Brain microvascular endothelial cell (primary cell): ENCODE data around the gene GALNT1.

Experiments
- DNase-seq: peaks from one replicate; pipeline ENCODE4 v3.0.0-alpha.2; 2020
- H3K27ac ChIP-seq: fragments of 250-450 bp; sonication (Bioruptor Pico); 2 replicates; pipeline ENCODE4 v1.5.1; 2020; ENCODE audit warnings: mild to moderate bottlenecking, moderate library complexity
- H3K27me3 ChIP-seq: fragments of 250-450 bp; sonication (Bioruptor Pico); replicated peaks from 2 replicates; pipeline ENCODE4 v1.5.1; 2020; ENCODE audit warnings: mild to moderate bottlenecking
- H3K36me3 ChIP-seq: fragments of 250-450 bp; sonication (Bioruptor Pico); replicated peaks from 2 replicates; pipeline ENCODE4 v1.5.1; 2020; ENCODE audit warnings: mild to moderate bottlenecking
- H3K4me3 ChIP-seq: 2 replicates; pipeline ENCODE4 v1.5.1; 2011; ENCODE audit warnings: low read depth, mild to moderate bottlenecking, control low read depth, low read length, moderate library complexity
- in situ Hi-C: cut with HindIII; loops from 2 replicates; pipeline ENCODE4 v1.10.0; 2017; ENCODE audit warnings: low sequenced_read_pairs, low pct_ligation_motif_present
- TF ChIP-seq, protein P1 (sequence below): IDR thresholded peaks from 2 replicates; pipeline ENCODE4 v1.5.1; 2011; ENCODE audit warnings: low read depth, mild to moderate bottlenecking, moderate library complexity, low read length, control low read depth, inconsistent platforms; ENCODE audit errors: missing control alignments

The GALNT1 gene

DNA sequence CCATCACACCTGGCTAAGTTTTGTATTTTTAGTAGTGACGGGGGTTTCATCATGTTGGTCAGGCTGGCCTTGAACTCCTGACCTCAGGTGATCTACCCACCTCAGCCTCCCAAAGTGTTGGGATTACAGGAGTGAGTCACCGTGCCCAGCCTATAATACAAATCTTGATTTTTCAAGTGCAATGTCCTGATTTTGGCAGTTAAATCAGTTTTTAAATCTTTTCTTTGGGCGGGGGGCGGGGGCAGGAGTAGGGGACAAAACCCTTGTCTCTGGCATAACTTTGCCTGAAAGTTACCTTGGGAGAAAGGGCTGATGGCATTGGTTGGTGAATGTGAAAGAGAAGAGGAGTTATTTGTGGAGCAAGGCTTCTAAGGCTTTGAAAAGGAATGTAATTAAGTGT lies 12.3 kb downstream of the GALNT1 start:
- TF ChIP-seq, protein P1, sequence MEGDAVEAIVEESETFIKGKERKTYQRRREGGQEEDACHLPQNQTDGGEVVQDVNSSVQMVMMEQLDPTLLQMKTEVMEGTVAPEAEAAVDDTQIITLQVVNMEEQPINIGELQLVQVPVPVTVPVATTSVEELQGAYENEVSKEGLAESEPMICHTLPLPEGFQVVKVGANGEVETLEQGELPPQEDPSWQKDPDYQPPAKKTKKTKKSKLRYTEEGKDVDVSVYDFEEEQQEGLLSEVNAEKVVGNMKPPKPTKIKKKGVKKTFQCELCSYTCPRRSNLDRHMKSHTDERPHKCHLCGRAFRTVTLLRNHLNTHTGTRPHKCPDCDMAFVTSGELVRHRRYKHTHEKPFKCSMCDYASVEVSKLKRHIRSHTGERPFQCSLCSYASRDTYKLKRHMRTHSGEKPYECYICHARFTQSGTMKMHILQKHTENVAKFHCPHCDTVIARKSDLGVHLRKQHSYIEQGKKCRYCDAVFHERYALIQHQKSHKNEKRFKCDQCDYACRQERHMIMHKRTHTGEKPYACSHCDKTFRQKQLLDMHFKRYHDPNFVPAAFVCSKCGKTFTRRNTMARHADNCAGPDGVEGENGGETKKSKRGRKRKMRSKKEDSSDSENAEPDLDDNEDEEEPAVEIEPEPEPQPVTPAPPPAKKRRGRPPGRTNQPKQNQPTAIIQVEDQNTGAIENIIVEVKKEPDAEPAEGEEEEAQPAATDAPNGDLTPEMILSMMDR: no peak
- DNase-seq: no peak
- in situ Hi-C loops: no loop called here
- H3K27me3 ChIP-seq: no peaks in the 10 kb centered on the region
- H3K4me3 ChIP-seq: no peak overlapping the region
- H3K36me3 ChIP-seq: no peaks in the 10 kb centered on the region
- no peak overlapping the region for H3K27ac ChIP-seq

DNA sequence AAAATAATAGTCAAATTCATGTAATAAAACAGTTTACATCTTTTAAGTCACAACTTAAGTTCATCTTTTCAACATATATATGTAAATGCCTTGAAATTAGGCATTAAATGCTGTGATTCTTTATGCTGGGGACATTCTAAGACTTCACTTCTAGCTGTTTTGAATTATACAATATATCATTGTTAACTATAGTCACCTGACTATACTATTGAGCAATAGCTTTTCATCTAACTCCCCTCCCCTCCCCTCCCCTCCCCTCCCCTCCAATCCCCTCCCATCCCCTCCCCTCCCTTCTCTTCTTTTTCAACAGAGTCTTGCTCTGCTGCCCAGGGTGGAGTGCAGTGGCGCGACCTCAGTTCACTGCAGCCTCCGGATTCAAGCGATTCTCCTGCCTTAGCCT lies 16.2 kb downstream of the GALNT1 start:
- Histone ChIP-seq H3K4me3 (no peak overlapping the region), H3K36me3 (no peaks in the 10 kb centered on the region), H3K27ac (no peak overlapping the region), H3K27me3 (no peaks in the 10 kb centered on the region)
- no peak for DNase-seq
- in situ Hi-C loops: no loop called here
- TF ChIP-seq, protein P1: no peak

DNA sequence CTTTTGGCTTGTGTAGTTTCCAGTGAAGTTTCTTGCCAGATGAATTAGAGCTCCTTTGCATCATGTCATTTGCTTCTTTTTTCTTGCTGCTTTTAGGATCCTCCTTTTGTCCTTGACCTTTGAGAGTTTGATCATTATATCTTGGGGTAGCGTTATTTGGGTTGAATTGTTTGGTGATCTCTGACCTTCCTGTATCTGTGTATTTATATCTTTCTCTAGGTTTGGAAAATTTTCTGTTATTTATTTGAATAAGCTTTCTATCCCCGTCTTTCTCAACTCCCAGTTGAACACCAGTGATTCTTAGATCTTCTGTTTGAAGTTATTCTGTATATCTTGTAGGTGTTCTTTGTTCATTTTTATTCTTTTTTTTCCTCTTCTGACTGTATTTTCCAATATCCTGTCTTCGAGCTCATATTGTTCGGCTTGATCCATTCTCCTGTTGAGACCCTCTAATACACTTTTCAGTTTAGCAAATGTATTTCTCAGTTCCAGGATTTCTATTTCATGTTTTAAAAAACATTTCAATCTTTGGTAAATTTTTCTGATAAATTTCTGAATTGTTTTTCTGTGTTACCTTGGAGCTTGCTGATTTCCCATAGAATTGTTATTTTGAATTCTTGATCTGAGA lies 20.8 kb downstream of the GALNT1 start:
- Histone ChIP-seq H3K36me3 (no peaks in the 10 kb centered on the region), H3K4me3 (no peak overlapping the region), H3K27me3 (no peaks in the 10 kb centered on the region), H3K27ac (no peak overlapping the region)
- no peak for DNase-seq
- in situ Hi-C loops: no loop called here
- TF ChIP-seq, protein P1: no peak

DNA sequence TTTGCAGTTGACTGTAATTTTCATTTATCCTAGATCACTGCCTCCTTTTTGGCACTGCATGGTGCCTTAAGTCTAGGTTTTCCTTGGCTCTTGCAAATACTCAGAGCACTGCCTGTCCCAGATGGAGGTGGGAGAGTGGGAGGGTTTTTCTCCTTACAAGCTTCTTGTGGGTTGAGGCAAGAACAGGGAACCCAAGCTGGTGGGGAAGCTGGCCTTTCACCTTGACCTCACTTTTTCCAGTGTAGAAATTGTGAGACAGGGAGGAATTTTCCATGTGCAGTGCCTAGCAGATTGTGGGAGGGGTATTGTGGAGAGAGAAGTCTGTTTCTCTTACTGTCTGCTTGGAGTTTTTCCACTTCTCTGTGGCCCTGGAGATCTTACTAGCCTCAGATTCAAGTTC lies 21.5 kb downstream of the GALNT1 start:
- TF ChIP-seq, protein P1: no peak
- Histone ChIP-seq H3K36me3 (no peaks in the 10 kb centered on the region), H3K27ac (no peak overlapping the region), H3K4me3 (no peak overlapping the region), H3K27me3 (no peaks in the 10 kb centered on the region)
- no peak for DNase-seq
- in situ Hi-C loops: no loop called here

DNA sequence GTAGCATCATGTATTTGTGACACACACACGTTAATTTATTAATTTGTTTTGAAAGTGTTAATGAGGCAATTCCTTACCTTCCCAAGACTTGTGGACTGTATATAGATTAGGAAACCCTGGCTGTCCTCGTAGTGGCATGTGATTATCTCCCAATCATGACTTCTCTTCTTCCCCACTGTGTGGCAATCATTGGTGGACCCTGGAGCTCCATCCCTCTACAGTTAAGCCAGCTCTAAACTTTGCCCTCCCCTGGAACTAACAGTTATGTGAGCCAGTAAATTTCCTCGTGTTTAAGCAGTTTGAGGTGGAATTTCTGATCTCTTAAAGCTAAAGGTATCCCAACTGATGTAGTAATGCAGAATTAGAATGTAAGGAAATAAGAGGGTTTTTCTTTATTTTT lies 22.0 kb downstream of the GALNT1 start:
- in situ Hi-C loops: no loop called here
- no peak overlapping the region for H3K4me3 ChIP-seq
- no peak for DNase-seq
- H3K36me3 ChIP-seq: no peaks in the 10 kb centered on the region
- H3K27me3 ChIP-seq: no peaks in the 10 kb centered on the region
- no peak overlapping the region for H3K27ac ChIP-seq
- TF ChIP-seq, protein P1: no peak

DNA sequence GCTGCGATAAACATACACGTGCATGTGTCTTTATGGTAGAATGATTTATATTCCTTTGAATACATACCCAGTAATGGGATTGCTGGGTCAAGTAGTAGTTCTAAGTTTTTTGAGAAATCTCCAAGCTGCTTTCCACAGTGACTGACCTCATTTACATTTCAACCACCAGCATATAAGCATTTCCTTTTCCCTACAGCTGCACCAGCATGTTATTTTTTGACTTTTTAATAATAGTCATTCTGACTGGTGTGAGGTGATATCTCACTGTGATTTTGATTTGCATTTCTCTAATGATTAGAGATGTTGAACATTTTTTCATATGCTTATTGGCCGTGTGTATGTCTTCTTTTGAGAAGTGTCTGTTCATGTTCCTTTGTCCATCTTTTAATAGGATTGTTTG lies 22.8 kb downstream of the GALNT1 start:
- in situ Hi-C loops: no loop called here

More for the DNA sequence above, 22.8 kb downstream of the GALNT1 start:
- H3K4me3 ChIP-seq: no peak overlapping the region
- H3K27ac ChIP-seq: no peak overlapping the region
- TF ChIP-seq, protein P1: no peak
- no peaks in the 10 kb centered on the region for H3K27me3 ChIP-seq
- H3K36me3 ChIP-seq: no peaks in the 10 kb centered on the region
- DNase-seq: no peak
